ENCODE data around the gene SNAI3. TPM values are rescaled to one million over a fixed set of nuclear protein-coding genes. Genes with fewer than 3 reads are reported as not detected.

SNAI3 gene
- total RNA-seq, 1 donor from 2014 or later = 0.53 TPM

GRCh38 chr16:88630941-88631340, 55.4 kb downstream of the SNAI3 start:
- DNase-seq (ENCODE audit: low spot score) (no peak), ATAC-seq (no peak)
- intact Hi-C loops (cut with DNase I) = no loop called here

- intact Hi-C loops (cut with DNase I) = no loop called here
- no peak for DNase-seq (ENCODE audit: low spot score)
- ATAC-seq = no peak
These were observed 55.9 kb downstream of the SNAI3 start for GRCh38 chr16:88630433-88630832.

GRCh38 chr16:88629835-88630234, 56.5 kb downstream of the SNAI3 start:
- intact Hi-C loops (cut with DNase I) = no loop called here
- ATAC-seq (no peak), DNase-seq (ENCODE audit: low spot score) (no peak)

GRCh38 chr16:88628512-88628974, 57.8 kb downstream of the SNAI3 start:
- intact Hi-C loops (cut with DNase I) = no loop called here
- ATAC-seq (no peak), DNase-seq (ENCODE audit: low spot score) (no peak)

Small RNAs within 50 kb of the gene (microRNA-seq; reads per million reads assigned to microRNA genes)
- not detected for gene MIR4722

Other genes starting within 250 kb of the SNAI3 start
- 3.9 TPM for gene ZFPM1, start 233.2 kb downstream of the SNAI3 start, total RNA-seq
- 46.9 TPM for gene ZC3H18, start 116.1 kb downstream of the SNAI3 start, total RNA-seq
- not detected for gene IL17C, start 47.9 kb downstream of the SNAI3 start, total RNA-seq
- gene CYBA, start 35.5 kb downstream of the SNAI3 start, total RNA-seq = 87.4 TPM
- 64.4 TPM for gene MVD, start 23.4 kb downstream of the SNAI3 start, total RNA-seq
- gene RNF166, start 19.9 kb upstream of the SNAI3 start, total RNA-seq = 28.6 TPM
- gene CTU2, start 20.0 kb upstream of the SNAI3 start, total RNA-seq = 20.6 TPM
- 111 TPM for gene PIEZO1, start 98.7 kb upstream of the SNAI3 start, total RNA-seq
- gene CDT1, start 117.3 kb upstream of the SNAI3 start, total RNA-seq = 0.76 TPM
- gene APRT, start 125.4 kb upstream of the SNAI3 start, total RNA-seq = 46.0 TPM
- gene GALNS, start 170.4 kb upstream of the SNAI3 start, total RNA-seq = 41.1 TPM
- gene TRAPPC2L, start 170.6 kb upstream of the SNAI3 start, total RNA-seq = 41.2 TPM
- not detected for gene PABPN1L, start 180.2 kb upstream of the SNAI3 start, total RNA-seq